NB4 (cell line): ENCODE data around the gene ZBTB8A.
A peak's percentile ranks its signal among the peaks of the same experiment; 100 is the strongest.
"Not testable (repeated sequence)": the region's sequence is repeated elsewhere in the genome, so short reads cannot be mapped to it uniquely, and the experiment has no call there.

Experiments used
- DNase-seq: peaks from one replicate; pipeline ENCODE4 v3.0.0; 2010; ENCODE audit warnings: low read depth
- H3K4me3 ChIP-seq: one replicate; pipeline ENCODE4 v1.5.1; 2011; ENCODE audit warnings: mild to moderate bottlenecking, low read depth, low read length, moderate library complexity
- CTCF ChIP-seq: IDR thresholded peaks from one replicate; pipeline ENCODE4 v1.5.1; 2012; ENCODE audit warnings: low read depth, low read length
- MYC ChIP-seq: IDR thresholded peaks from 2 replicates; pipeline ENCODE4 v1.6.1; 2011; ENCODE audit warnings: low read depth, low read length
- POLR2A ChIP-seq: IDR thresholded peaks from 2 replicates; pipeline ENCODE4 v1.6.1; 2011; ENCODE audit warnings: mild to moderate bottlenecking; ENCODE audit not compliant: insufficient read length; ENCODE audit errors: extremely low read depth
- TF ChIP-seq, protein P1 (sequence below): IDR thresholded peaks from 2 replicates; pipeline ENCODE4 v1.6.1; 2011; ENCODE audit warnings: low read depth, low read length

The ZBTB8A gene

DNA sequence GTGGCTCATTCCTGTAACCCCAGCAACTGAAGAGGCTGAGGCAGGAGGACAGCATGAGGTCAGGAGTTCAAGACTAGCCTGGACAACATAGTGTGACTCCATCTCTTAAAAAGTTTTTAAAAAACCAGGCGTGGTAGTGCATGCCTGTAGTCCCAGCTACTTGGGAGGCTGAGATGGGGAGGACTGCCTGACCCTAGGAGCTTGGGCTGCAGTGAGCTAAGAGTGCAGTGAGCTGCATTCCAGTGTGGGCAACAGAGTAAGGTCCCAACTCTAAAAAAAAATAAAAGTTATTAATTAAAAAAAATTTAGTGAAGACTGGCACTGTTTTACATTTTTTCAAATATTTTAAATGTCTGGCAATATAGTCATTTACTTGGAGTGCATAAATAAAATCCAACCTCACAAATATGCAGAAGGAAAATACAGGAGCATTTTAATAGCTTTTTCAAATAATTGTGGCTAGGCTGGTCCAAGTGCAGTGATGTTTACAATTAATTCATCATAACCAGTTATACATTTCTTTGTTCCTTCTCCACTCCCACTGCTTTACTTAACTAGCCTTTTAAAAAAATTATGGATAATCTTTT, 100.4 kb downstream of the ZBTB8A start:
- H3K4me3 ChIP-seq = no peak overlapping the region
- no peak for TF ChIP-seq MYC
- TF ChIP-seq, protein P1, sequence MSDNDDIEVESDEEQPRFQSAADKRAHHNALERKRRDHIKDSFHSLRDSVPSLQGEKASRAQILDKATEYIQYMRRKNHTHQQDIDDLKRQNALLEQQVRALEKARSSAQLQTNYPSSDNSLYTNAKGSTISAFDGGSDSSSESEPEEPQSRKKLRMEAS = no peak
- no peak for TF ChIP-seq CTCF
- no peak for TF ChIP-seq POLR2A
- no peak for DNase-seq

GRCh38 chr1:32642292-32642827, 103.1 kb downstream of the ZBTB8A start:
- not testable (repeated sequence) for H3K4me3 ChIP-seq, DNase-seq

DNA sequence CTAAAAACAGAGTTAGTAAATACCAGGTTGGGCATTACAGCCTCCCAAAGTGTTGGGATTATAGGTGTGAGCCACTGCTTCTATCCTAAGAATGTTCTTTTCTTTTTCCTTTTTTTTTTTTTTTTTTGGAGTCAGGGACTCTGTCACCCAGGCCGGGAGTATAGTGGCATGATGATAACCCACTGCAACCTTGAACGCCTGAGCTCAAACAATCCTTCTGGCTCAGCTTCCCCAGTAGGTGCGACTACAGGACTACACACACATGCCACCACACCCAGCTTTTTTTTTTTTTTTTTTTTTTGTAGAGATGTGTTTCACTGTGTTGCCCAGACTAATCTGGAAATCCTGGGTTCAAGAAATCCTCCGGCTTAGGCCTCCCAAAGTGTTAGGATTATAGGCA, 105.2 kb downstream of the ZBTB8A start:
- no peak for DNase-seq
- no peak overlapping the region for H3K4me3 ChIP-seq
- TF ChIP-seq, protein P1 = no peak
- TF ChIP-seq POLR2A = no peak
- no peak for TF ChIP-seq CTCF
- TF ChIP-seq MYC = no peak

DNA sequence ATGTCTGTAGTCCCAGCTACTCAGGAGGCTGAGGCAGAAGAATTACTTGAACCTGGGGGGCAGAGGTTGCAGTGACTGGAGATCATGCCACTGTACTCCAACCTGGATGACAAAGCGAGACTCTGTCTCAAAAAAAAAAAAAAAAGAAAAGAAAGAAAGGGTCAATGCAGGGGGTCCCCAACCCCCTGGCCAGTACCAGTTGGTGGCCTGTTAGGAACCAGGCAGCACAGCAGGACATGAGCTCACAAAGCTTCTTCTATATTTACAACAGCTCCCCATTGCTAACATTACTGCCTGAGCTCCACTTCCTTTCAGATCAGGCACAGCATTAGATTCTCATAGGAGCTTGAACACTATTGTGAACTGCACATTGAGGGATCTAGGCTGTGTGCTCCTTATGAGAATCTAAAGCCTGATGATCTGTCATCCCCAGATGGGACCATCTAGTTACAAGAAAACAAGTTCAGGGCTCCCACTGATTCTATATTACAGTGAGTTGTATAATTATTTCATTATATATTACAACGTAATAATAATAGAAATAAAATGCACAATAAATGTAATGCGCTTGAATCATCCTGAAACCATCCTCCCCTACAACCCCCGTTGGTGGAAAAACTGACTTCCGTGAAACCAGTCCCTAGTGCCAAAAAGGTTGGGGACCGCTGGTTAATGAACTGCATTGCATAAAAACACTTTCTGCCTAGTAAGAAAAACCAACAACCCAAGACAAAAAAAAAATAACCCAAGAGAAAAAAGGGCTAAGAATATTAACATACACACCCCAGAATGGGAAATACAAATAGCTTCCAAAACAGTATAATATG, 108.3 kb downstream of the ZBTB8A start:
- no peak for TF ChIP-seq MYC
- TF ChIP-seq, protein P1 = no peak
- no peak for TF ChIP-seq POLR2A
- no peak for TF ChIP-seq CTCF
- no peak for DNase-seq
- no peak overlapping the region for H3K4me3 ChIP-seq

GRCh38 chr1:32650248-32650751, 111.1 kb downstream of the ZBTB8A start, which contains the start of gene ZBTB8OS:
TSS of gene ZBTB8OS (minus strand) at chr1:32650550. CDS start at chr1:32650529, 21 bp downstream.
- DNase-seq = peak; percentile 96
- TF ChIP-seq POLR2A (peak; percentile 73), CTCF (no peak), MYC (peak; percentile 57)
- TF ChIP-seq, protein P1 = peak; percentile 49; the same call in 1 of the 2 replicates
- peak within 1 kb of the TSS; percentile 100 for H3K4me3 ChIP-seq

- peak; percentile 83 for TF ChIP-seq MYC
- TF ChIP-seq, protein P1 = peak; percentile 91
- TF ChIP-seq POLR2A = peak; percentile 81
- TF ChIP-seq CTCF = no peak
- peak; percentile 97 for DNase-seq
These were observed 111.7 kb downstream of the ZBTB8A start, which contains the start of gene RBBP4 for GRCh38 chr1:32650752-32651460. TSS of gene RBBP4 (plus strand) at chr1:32651208. CDS start at chr1:32651307, 99 bp downstream.

More at GRCh38 chr1:32650752-32651460, 111.7 kb downstream of the ZBTB8A start, which contains the start of gene RBBP4:
- peak within 1 kb of the TSS; percentile 100 for H3K4me3 ChIP-seq
